PC-3 (cell line): ENCODE results near the gene PLD1.

Source experiments
- CTCF ChIP-seq: fragments of 300-600 bp; sonication (generic); conservative IDR thresholded peaks from 2 replicates; pipeline ENCODE4 v1.5.1; 2017; ENCODE audit warnings: antibody characterized with exemption, low read depth, mild to moderate bottlenecking, low read length
- EZH2 ChIP-seq: fragments of 300-600 bp; sonication (generic); IDR thresholded peaks from one replicate; pipeline ENCODE4 v1.6.1; 2017; ENCODE audit warnings: antibody characterized with exemption, mild to moderate bottlenecking, low read length; ENCODE audit not compliant: unreplicated experiment
- EZH2phosphoT487 ChIP-seq: fragments of 300-600 bp; sonication (generic); IDR thresholded peaks from 2 replicates; pipeline ENCODE4 v1.6.1; 2018; ENCODE audit warnings: mild to moderate bottlenecking, antibody characterized with exemption, low read length, borderline replicate concordance

- TF ChIP-seq EZH2phosphoT487, result no peak
- no peak for TF ChIP-seq CTCF
- no peak for TF ChIP-seq EZH2
These were observed 14.5 kb upstream of the PLD1 start for GRCh38 chr3:171824824-171825221.
